SU-DHL-6 (cell line): ENCODE results near the gene SAP30L.

Experiments used
- H2AFZ ChIP-seq: fragments of 200-600 bp; sonication (generic); 2 replicates; pipeline ENCODE4 v1.6.1; 2014; ENCODE audit warnings: low read depth, mild to moderate bottlenecking, moderate library complexity, mixed read lengths, antibody characterized with exemption, low read length; ENCODE audit not compliant: severe bottlenecking
- H3F3A ChIP-seq: fragments of 200-600 bp; shearing (Covaris generic); 2 replicates; pipeline ENCODE4 v1.6.0; 2016; ENCODE audit warnings: antibody characterized with exemption, mild to moderate bottlenecking; ENCODE audit not compliant: insufficient read depth
- H3K27ac ChIP-seq: fragments of 200-600 bp; sonication (generic); 2 replicates; pipeline ENCODE4 v1.5.1; 2016; ENCODE audit warnings: low read depth, mild to moderate bottlenecking, low read length, moderate library complexity, mixed read lengths
- H3K27me3 ChIP-seq: fragments of 200-600 bp; sonication (generic), shearing (Covaris generic); 2 replicates; pipeline ENCODE4 v1.6.0; 2014; ENCODE audit warnings: mild to moderate bottlenecking, low read length
- H3K36me3 ChIP-seq: fragments of 200-600 bp; sonication (generic); 2 replicates; pipeline ENCODE4 v1.6.1; 2014; ENCODE audit warnings: mild to moderate bottlenecking, low read length, mixed read lengths
- H3K4me2 ChIP-seq: fragments of 300-600, 200-600 bp; shearing (Covaris generic), sonication (generic); 2 replicates; pipeline ENCODE4 v1.6.0; 2014; ENCODE audit warnings: low read length, low read depth, mild to moderate bottlenecking; ENCODE audit not compliant: poor library complexity, severe bottlenecking
- H3K4me3 ChIP-seq: fragments of 200-600 bp; sonication (generic); 2 replicates; pipeline ENCODE4 v1.5.1; 2014; ENCODE audit warnings: antibody characterized with exemption, low read length, mild to moderate bottlenecking, mixed read lengths; ENCODE audit not compliant: insufficient read depth, poor library complexity, severe bottlenecking
- H3K79me2 ChIP-seq: fragments of 200-600 bp; sonication (generic); 2 replicates; pipeline ENCODE4 v1.6.1; 2014; ENCODE audit warnings: mild to moderate bottlenecking, low read length, moderate library complexity; ENCODE audit not compliant: insufficient read depth
- H3K9ac ChIP-seq: fragments of 200-600 bp; sonication (generic); 2 replicates; pipeline ENCODE4 v1.7.0; 2014; ENCODE audit warnings: mild to moderate bottlenecking, low read length
- H3K9me2 ChIP-seq: fragments of 200-600 bp; sonication (generic); replicated peaks from 2 replicates; pipeline ENCODE4 v1.6.1; 2014; ENCODE audit warnings: low read length; ENCODE audit not compliant: insufficient read depth
- H3K9me3 ChIP-seq: fragments of 200-600 bp; sonication (generic); 2 replicates; pipeline ENCODE4 v1.6.1; 2014; ENCODE audit warnings: low read length, mixed read lengths; ENCODE audit not compliant: insufficient read depth
- H4K20me1 ChIP-seq: fragments of 200-600 bp; sonication (generic); 2 replicates; pipeline ENCODE4 v1.6.1; 2014; ENCODE audit warnings: low read depth, mild to moderate bottlenecking, antibody characterized with exemption, low read length, moderate library complexity, mixed read lengths
- EZH2phosphoT487 ChIP-seq: fragments of 200-600 bp; sonication (generic), shearing (Covaris generic); conservative IDR thresholded peaks from 2 replicates; pipeline ENCODE4 v1.6.1; 2018; ENCODE audit warnings: mild to moderate bottlenecking, antibody characterized with exemption, low read length, moderate library complexity, mixed read lengths
- TF ChIP-seq, protein P1 (sequence below): fragments of 200-600 bp; sonication (generic); IDR thresholded peaks from one replicate; pipeline ENCODE4 v1.5.1; 2017; ENCODE audit warnings: antibody characterized with exemption, mild to moderate bottlenecking, low read length, moderate library complexity; ENCODE audit not compliant: insufficient read depth, poor library complexity, severe bottlenecking

SAP30L gene

DNA sequence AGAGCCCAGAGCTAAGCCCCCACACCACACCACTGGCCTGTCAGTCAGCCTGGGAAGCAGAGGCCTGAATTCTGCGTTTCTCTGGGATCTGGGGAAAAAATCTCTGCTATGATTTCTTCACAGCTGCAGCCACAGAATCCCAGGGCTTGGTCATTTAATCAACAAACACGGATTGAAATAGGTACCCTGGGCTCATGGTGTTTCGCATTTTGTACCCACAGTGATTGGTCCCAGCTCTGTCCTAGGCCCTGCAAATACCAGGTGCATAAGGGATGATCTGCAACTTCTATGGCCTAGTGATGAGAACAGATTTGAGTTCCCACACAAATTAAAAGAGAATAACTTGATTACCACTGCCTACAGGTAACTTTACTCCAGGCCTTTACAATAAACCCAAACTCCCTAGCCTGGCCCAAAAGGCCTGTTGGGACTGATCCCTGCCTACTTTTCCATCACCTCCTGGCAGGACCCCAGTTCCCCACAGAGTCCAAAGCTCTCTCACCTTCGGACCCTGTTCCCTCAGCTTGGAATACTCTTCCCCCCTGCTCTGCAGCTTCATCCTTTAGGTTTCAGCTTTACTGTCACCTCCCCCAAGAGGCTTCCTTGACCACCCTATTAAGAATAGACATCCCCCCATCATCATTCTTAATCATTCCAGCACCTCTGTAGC lies 14.7 kb upstream of the SAP30L start:
- Histone ChIP-seq H3K79me2 (no peaks in the 10 kb centered on the region), H3K4me2 (no peak overlapping the region), H4K20me1 (no peaks in the 10 kb centered on the region), H3K9ac (no peak overlapping the region), H3K9me2 (no peaks in the 10 kb centered on the region), H3F3A (no peaks in the 10 kb centered on the region), H3K9me3 (no peaks in the 10 kb centered on the region), H3K36me3 (no peaks in the 10 kb centered on the region), H3K27me3 (no peaks in the 10 kb centered on the region), H2AFZ (no peak overlapping the region), H3K27ac (no peak overlapping the region), H3K4me3 (no peak overlapping the region)
- TF ChIP-seq EZH2phosphoT487: no peak
- TF ChIP-seq, protein P1, sequence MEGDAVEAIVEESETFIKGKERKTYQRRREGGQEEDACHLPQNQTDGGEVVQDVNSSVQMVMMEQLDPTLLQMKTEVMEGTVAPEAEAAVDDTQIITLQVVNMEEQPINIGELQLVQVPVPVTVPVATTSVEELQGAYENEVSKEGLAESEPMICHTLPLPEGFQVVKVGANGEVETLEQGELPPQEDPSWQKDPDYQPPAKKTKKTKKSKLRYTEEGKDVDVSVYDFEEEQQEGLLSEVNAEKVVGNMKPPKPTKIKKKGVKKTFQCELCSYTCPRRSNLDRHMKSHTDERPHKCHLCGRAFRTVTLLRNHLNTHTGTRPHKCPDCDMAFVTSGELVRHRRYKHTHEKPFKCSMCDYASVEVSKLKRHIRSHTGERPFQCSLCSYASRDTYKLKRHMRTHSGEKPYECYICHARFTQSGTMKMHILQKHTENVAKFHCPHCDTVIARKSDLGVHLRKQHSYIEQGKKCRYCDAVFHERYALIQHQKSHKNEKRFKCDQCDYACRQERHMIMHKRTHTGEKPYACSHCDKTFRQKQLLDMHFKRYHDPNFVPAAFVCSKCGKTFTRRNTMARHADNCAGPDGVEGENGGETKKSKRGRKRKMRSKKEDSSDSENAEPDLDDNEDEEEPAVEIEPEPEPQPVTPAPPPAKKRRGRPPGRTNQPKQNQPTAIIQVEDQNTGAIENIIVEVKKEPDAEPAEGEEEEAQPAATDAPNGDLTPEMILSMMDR: no peak

- H3K9ac ChIP-seq: no peak overlapping the region
- 0 out of 2 replicates have a peak, but pooled peaks cover 3% of the 10 kb centered on the region for H3K36me3 ChIP-seq
- no peaks in the 10 kb centered on the region for H3K79me2 ChIP-seq
- no peaks in the 10 kb centered on the region for H3K27me3 ChIP-seq
- no peaks in the 10 kb centered on the region for H3K9me3 ChIP-seq
- no peak overlapping the region for H2AFZ ChIP-seq
- no peaks in the 10 kb centered on the region for H3K9me2 ChIP-seq
- no peak overlapping the region for H3K4me2 ChIP-seq
- H3F3A ChIP-seq: no peaks in the 10 kb centered on the region
- TF ChIP-seq, protein P1: no peak
- TF ChIP-seq EZH2phosphoT487: no peak
- H3K4me3 ChIP-seq: no peak overlapping the region
- H4K20me1 ChIP-seq: no peaks in the 10 kb centered on the region
- H3K27ac ChIP-seq: no peak overlapping the region
Observed at GRCh38 chr5:154435226-154435625, 10.6 kb upstream of the SAP30L start.

- no peak overlapping the region for H3K4me2 ChIP-seq
- no peak overlapping the region for H3K27ac ChIP-seq
- no peaks in the 10 kb centered on the region for H3K9me3 ChIP-seq
- H3K9me2 ChIP-seq: no peaks in the 10 kb centered on the region
- no peaks in the 10 kb centered on the region for H3K79me2 ChIP-seq
- no peak overlapping the region for H3K9ac ChIP-seq
- 0 out of 2 replicates have a peak, but pooled peaks cover 3% of the 10 kb centered on the region for H3K36me3 ChIP-seq
- no peaks in the 10 kb centered on the region for H3K27me3 ChIP-seq
- H4K20me1 ChIP-seq: no peaks in the 10 kb centered on the region
- no peaks in the 10 kb centered on the region for H3F3A ChIP-seq
- H3K4me3 ChIP-seq: no peak overlapping the region
- no peak for TF ChIP-seq EZH2phosphoT487
- TF ChIP-seq, protein P1: no peak
- no peak overlapping the region for H2AFZ ChIP-seq
Observed at GRCh38 chr5:154437281-154437965, 8.4 kb upstream of the SAP30L start.
